ENCODE data around the gene CLEC4D. TPM values are rescaled to one million over a fixed set of nuclear protein-coding genes. Genes with fewer than 3 reads are reported as not detected.

CLEC4D gene
- total and polyA plus RNA-seq, 2 of the 8 experiments (the other 6 are each of a cell fraction or from before 2014, with no cell fraction given), result 0.14 TPM; not detected in 1

GRCh38 chr12:8513256-8513655 lies at the start of gene CLEC4D (continued):
- TF ChIP-seq CHD7 (IDR thresholded peaks at IDR 0.05; ENCODE audit: insufficient replicate concordance, low read length), result no peak
- TF ChIP-seq, protein P1, sequence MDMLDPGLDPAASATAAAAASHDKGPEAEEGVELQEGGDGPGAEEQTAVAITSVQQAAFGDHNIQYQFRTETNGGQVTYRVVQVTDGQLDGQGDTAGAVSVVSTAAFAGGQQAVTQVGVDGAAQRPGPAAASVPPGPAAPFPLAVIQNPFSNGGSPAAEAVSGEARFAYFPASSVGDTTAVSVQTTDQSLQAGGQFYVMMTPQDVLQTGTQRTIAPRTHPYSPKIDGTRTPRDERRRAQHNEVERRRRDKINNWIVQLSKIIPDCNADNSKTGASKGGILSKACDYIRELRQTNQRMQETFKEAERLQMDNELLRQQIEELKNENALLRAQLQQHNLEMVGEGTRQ (IDR thresholded peaks at IDR 0.05; ENCODE audit: low read length), result no peak
- no peak for TF ChIP-seq HDAC2 (IDR thresholded peaks at IDR 0.05; ENCODE audit: borderline replicate concordance in 1 of 2, low read depth in 2 of 2, low read length in 2 of 2)
- TF ChIP-seq, protein P2, sequence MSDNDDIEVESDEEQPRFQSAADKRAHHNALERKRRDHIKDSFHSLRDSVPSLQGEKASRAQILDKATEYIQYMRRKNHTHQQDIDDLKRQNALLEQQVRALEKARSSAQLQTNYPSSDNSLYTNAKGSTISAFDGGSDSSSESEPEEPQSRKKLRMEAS (IDR thresholded peaks at IDR 0.05), result no peak
- TF ChIP-seq NANOG (IDR thresholded peaks at IDR 0.05; ENCODE audit: insufficient read depth, low read depth, low read length, poor library complexity, severe bottlenecking), result no peak
- TF ChIP-seq JUN (IDR thresholded peaks at IDR 0.05; ENCODE audit: low read depth, low read length), result no peak
- TF ChIP-seq, protein P3, sequence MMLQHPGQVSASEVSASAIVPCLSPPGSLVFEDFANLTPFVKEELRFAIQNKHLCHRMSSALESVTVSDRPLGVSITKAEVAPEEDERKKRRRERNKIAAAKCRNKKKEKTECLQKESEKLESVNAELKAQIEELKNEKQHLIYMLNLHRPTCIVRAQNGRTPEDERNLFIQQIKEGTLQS (IDR thresholded peaks at IDR 0.05; ENCODE audit: insufficient read depth, low read depth, low read length), result no peak
- TF ChIP-seq NRF1 (IDR thresholded peaks at IDR 0.05; ENCODE audit: low read depth, low read length), result no peak
- TF ChIP-seq CHD2 (IDR thresholded peaks at IDR 0.05; ENCODE audit: low read length), result no peak

Measured in H1 (cell line).